HG03064 (cell line): ENCODE measurements around the gene LAMB4.
A peak's percentile ranks its signal among the peaks of the same experiment; 100 is the strongest.

Experiments
- ATAC-seq: cut with Tn5 transposase; IDR thresholded peaks from one replicate; pipeline ENCODE4 v1.9.1; 2021; ENCODE audit warnings: low read depth; ENCODE audit not compliant: unreplicated experiment

LAMB4 gene

GRCh38 chr7:108083980-108084379 is 46.2 kb downstream of the LAMB4 start:
- no peak for ATAC-seq

- no peak for ATAC-seq
Measured at GRCh38 chr7:108079648-108080591, 50.2 kb downstream of the LAMB4 start.

GRCh38 chr7:108079276-108079647 is 50.9 kb downstream of the LAMB4 start:
- ATAC-seq = no peak

- ATAC-seq = no peak
Measured at GRCh38 chr7:108078691-108079090, 51.5 kb downstream of the LAMB4 start.

GRCh38 chr7:108078211-108078673 is 51.9 kb downstream of the LAMB4 start:
- ATAC-seq = no peak

- no peak for ATAC-seq
Measured at GRCh38 chr7:108077709-108078108, 52.5 kb downstream of the LAMB4 start.

- ATAC-seq = no peak
Measured at GRCh38 chr7:108076156-108076555, 54.0 kb downstream of the LAMB4 start.

GRCh38 chr7:108073305-108074070 is 56.7 kb downstream of the LAMB4 start:
- ATAC-seq = no peak

- ATAC-seq = no peak
Measured at GRCh38 chr7:108072739-108073138, 57.4 kb downstream of the LAMB4 start.

- no peak for ATAC-seq
Measured at GRCh38 chr7:108072116-108072515, 58.0 kb downstream of the LAMB4 start.

GRCh38 chr7:108071551-108071950 is 58.6 kb downstream of the LAMB4 start:
- no peak for ATAC-seq

- no peak for ATAC-seq
Measured at GRCh38 chr7:108069646-108070045, 60.5 kb downstream of the LAMB4 start.

GRCh38 chr7:108067844-108068243 is 62.3 kb downstream of the LAMB4 start:
- ATAC-seq = no peak

- ATAC-seq = no peak
Measured at GRCh38 chr7:108066486-108066885, 63.7 kb downstream of the LAMB4 start.

GRCh38 chr7:108063520-108063933 is 66.6 kb downstream of the LAMB4 start:
- peak; percentile 57 for ATAC-seq

GRCh38 chr7:108062250-108063014 is 67.7 kb downstream of the LAMB4 start:
- no peak for ATAC-seq

- ATAC-seq = no peak
Measured at GRCh38 chr7:108059526-108059925, 70.6 kb downstream of the LAMB4 start.

- no peak for ATAC-seq
Measured at GRCh38 chr7:108057951-108058481, 72.1 kb downstream of the LAMB4 start.

- no peak for ATAC-seq
Measured at GRCh38 chr7:108055611-108056021, 74.5 kb downstream of the LAMB4 start.

GRCh38 chr7:108054537-108054936 is 75.6 kb downstream of the LAMB4 start:
- ATAC-seq = no peak
